CD4-positive, alpha-beta T cell (primary cell): ENCODE data around the gene RFNG. TPM values are rescaled to one million over a fixed set of nuclear protein-coding genes. Genes with fewer than 3 reads are reported as not detected.

ENCODE experiments used
- ATAC-seq: fragments of 200-7000 bp; cut with Tn5 transposase; one replicate; pipeline ENCODE4 v1.10.0; 2022; ENCODE audit warnings: mild to moderate bottlenecking; ENCODE audit not compliant: poor library complexity
- CTCF ChIA-PET: fragments of 350-600 bp; sonication (Branson Sonifier 250); formaldehyde crosslinking; loops from one replicate; lab custom pipeline; 2021; ENCODE audit warnings: antibody characterized with exemption, inconsistent platforms; lab: Charles Lee
- POLR2A ChIA-PET: fragments of 350-600 bp; sonication (Branson Sonifier 250); formaldehyde crosslinking; loops from one replicate; lab custom pipeline; 2021; ENCODE audit warnings: antibody characterized with exemption, inconsistent platforms; lab: Charles Lee
- DNase-seq, 14 experiments: peaks; one replicate each; pipeline ENCODE4 v3.0.0-alpha.2; 2013 to 2020; ENCODE audit warnings: mixed read lengths in 2 of 14
- H3K27ac ChIP-seq, 2 donors: one replicate each; pipeline versions ENCODE4 v1.5.1 to v1.7.0; 2013; ENCODE audit warnings: low read length in 2 of 2, low read depth in 1 of 2, mild to moderate bottlenecking in 1 of 2
- H3K27me3 ChIP-seq, 2 experiments: 1 replicate in 1 of 2; 2 replicates in 1 of 2; pipeline versions ENCODE4 v1.6.1 to v1.7.0; 2013; ENCODE audit warnings: low read length in 2 of 2, control low read depth in 1 of 2, mild to moderate bottlenecking in 1 of 2, moderate library complexity in 1 of 2; ENCODE audit not compliant: insufficient read depth in 2 of 2, control insufficient read depth in 1 of 2
- H3K36me3 ChIP-seq: one replicate; pipeline ENCODE4 v1.6.1; 2013; ENCODE audit warnings: low read length, control low read depth; ENCODE audit not compliant: insufficient read depth
- H3K4me1 ChIP-seq: one replicate; pipeline ENCODE4 v1.6.1; 2013; ENCODE audit warnings: low read length, control low read depth; ENCODE audit not compliant: insufficient read depth
- H3K4me3 ChIP-seq: one replicate; pipeline ENCODE4 v1.5.1; 2013; ENCODE audit warnings: mild to moderate bottlenecking, low read length, moderate library complexity
- H3K9me3 ChIP-seq, 2 experiments: 1 replicate in 1 of 2; 2 replicates in 1 of 2; pipeline versions ENCODE4 v1.6.1 to v1.7.0; 2013; ENCODE audit warnings: low read length in 2 of 2, mild to moderate bottlenecking in 2 of 2, control low read depth in 1 of 2, moderate library complexity in 1 of 2; ENCODE audit not compliant: control insufficient read depth in 1 of 2, insufficient read depth in 1 of 2
- H3K27ac Mint-ChIP-seq: one replicate; pipeline ENCODE4 v1.8.0; 2020; ENCODE audit warnings: mixed read lengths
- H3K27me3 Mint-ChIP-seq: one replicate; pipeline ENCODE4 v1.8.0; 2021; ENCODE audit warnings: mixed read lengths
- H3K36me3 Mint-ChIP-seq: one replicate; pipeline ENCODE4 v1.8.0; 2021; ENCODE audit warnings: low read depth, mixed read lengths
- H3K4me1 Mint-ChIP-seq: one replicate; pipeline ENCODE4 v1.8.0; 2021; ENCODE audit warnings: low read depth, mixed read lengths
- H3K4me3 Mint-ChIP-seq: one replicate; pipeline ENCODE4 v1.8.0; 2020; ENCODE audit warnings: mild to moderate bottlenecking, mixed read lengths
- H3K9me3 Mint-ChIP-seq: one replicate; pipeline ENCODE4 v1.8.0; 2020; ENCODE audit warnings: mixed read lengths
- CTCF ChIP-seq: fragments of 200-600 bp; IDR thresholded peaks from one replicate; pipeline ENCODE4 v1.8.0; 2022; ENCODE audit warnings: antibody characterized with exemption, mild to moderate bottlenecking
- intact Hi-C, 2 experiments: fragments of 100-400 bp; cut with DNase I in 1 of 2; cut with micrococcal nuclease in 1 of 2; formaldehyde crosslinking; loops; one replicate each; pipeline versions ENCODE4 v1.15.1 to v1.9.0; 2023 to 2025; cut with DNase I, micrococcal nuclease
- total RNA-seq, 174 experiments: library from RNA in 2 of 174; stranded (reverse) in 2 of 174; gene quantifications; one replicate each; pipeline ENCODE4 v1.2.3 and lab custom pipeline; 2021 to 2026

RFNG gene
- total RNA-seq, 2 experiments from 2014 or later: 28.1 to 31.2 TPM

- ATAC-seq (no peak), DNase-seq (peak in 2 of 14 experiments; percentile 1 to 6)
- ChIA-PET CTCF (no interaction called here), POLR2A (no interaction called here)
- TF ChIP-seq CTCF: no peak
- no peaks in the 10 kb centered on the region for H3K9me3 ChIP-seq
- no peaks in the 10 kb centered on the region for H3K27me3 ChIP-seq
- no peak overlapping the region for H3K27ac ChIP-seq
- no peak overlapping the region for H3K4me3 Mint-ChIP-seq
- peaks cover 92% of the 10 kb centered on the region for H3K36me3 ChIP-seq
- peaks cover 27% of the 10 kb centered on the region for H3K36me3 Mint-ChIP-seq
- H3K4me1 Mint-ChIP-seq: no peaks in the 10 kb centered on the region
- intact Hi-C loops: no loop called here
- no peak overlapping the region for H3K4me3 ChIP-seq
- no peaks in the 10 kb centered on the region for H3K9me3 Mint-ChIP-seq
- H3K27me3 Mint-ChIP-seq: no peaks in the 10 kb centered on the region
- H3K4me1 ChIP-seq: no peaks in the 10 kb centered on the region
- no peak overlapping the region for H3K27ac Mint-ChIP-seq
These were observed 35.6 kb upstream of the RFNG start for GRCh38 chr17:82086941-82087906.

GRCh38 chr17:82085931-82086764 is 34.5 kb upstream of the RFNG start:
- DNase-seq (peak in 1 of 14 experiments; percentile 0), ATAC-seq (no peak)
- Mint-ChIP-seq H3K36me3 (peaks cover 21% of the 10 kb centered on the region), H3K9me3 (no peaks in the 10 kb centered on the region), H3K27ac (no peak overlapping the region), H3K4me3 (no peak overlapping the region), H3K4me1 (no peaks in the 10 kb centered on the region), H3K27me3 (no peaks in the 10 kb centered on the region)
- ChIA-PET POLR2A (no interaction called here), CTCF (no interaction called here)
- intact Hi-C loops: no loop called here
- Histone ChIP-seq H3K9me3 (no peaks in the 10 kb centered on the region), H3K36me3 (peaks cover 90% of the 10 kb centered on the region), H3K4me1 (no peaks in the 10 kb centered on the region), H3K4me3 (no peak overlapping the region), H3K27me3 (no peaks in the 10 kb centered on the region), H3K27ac (no peak overlapping the region)
- no peak for TF ChIP-seq CTCF

- Mint-ChIP-seq H3K4me1 (no peaks in the 10 kb centered on the region), H3K9me3 (no peaks in the 10 kb centered on the region), H3K4me3 (no peak overlapping the region), H3K27me3 (no peaks in the 10 kb centered on the region), H3K27ac (no peak overlapping the region), H3K36me3 (peaks cover 23% of the 10 kb centered on the region)
- TF ChIP-seq CTCF: no peak
- no peaks in the 10 kb centered on the region for H3K27me3 ChIP-seq
- H3K9me3 ChIP-seq: no peaks in the 10 kb centered on the region
- ATAC-seq (no peak), DNase-seq (peak in 2 of 14 experiments; percentile 0 to 6)
- H3K27ac ChIP-seq: no peak overlapping the region
- no peaks in the 10 kb centered on the region for H3K4me1 ChIP-seq
- POLR2A ChIA-PET: no interaction called here
- peaks cover 90% of the 10 kb centered on the region for H3K36me3 ChIP-seq
- CTCF ChIA-PET: interaction anchor here (0.5 kb wide), 1 partner anchor 31 kb away, joined by 3 read pairs; no protein-coding TSS in a partner anchor
- intact Hi-C loops: no loop called here
- H3K4me3 ChIP-seq: no peak overlapping the region
These were observed 33.6 kb upstream of the RFNG start for GRCh38 chr17:82085031-82085861.
